Measurements from ENCODE around the gene TSPAN14. TPM values are rescaled to one million over a fixed set of nuclear protein-coding genes. Genes with fewer than 3 reads are reported as not detected.

Gene TSPAN14
- total RNA-seq, 1 donor from 2014 or later: 57.4 TPM

DNA sequence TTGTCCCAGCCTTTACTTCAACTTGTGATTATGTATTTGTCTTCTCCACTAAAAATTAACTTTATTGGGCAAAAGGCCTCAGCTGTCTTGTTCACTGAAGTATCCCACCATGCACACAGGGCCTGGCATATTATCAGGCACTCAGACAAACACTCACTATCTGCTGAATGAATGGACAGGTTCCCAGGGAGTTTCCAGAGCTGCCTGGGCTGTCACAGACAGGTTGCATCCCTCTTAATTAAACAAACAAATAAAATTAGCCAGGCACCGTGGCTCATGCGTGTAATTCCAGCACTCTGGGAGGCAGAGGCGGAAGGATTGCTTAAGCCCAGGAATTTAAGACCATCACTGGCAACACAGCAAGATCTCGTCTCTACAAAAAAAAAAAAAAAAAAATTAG is 1.5 kb upstream of the TSPAN14 start:
- Mint-ChIP-seq H3K9me3 (ENCODE audit: low read depth) (no peaks in the 10 kb centered on the region), H3K4me3 (ENCODE audit: unreplicated experiment) (no peak overlapping the region), H3K4me1 (ENCODE audit: low read depth) (peaks cover 26% of the 10 kb centered on the region), H3K36me3 (ENCODE audit: low read depth) (no peaks in the 10 kb centered on the region), H3K27me3 (ENCODE audit: low read depth) (no peaks in the 10 kb centered on the region), H3K27ac (ENCODE audit: unreplicated experiment) (no peak overlapping the region)
- DNase-seq (ENCODE audit: low spot score): no peak
- TF ChIP-seq CTCF (IDR thresholded peaks at IDR 0.05): no peak

DNA sequence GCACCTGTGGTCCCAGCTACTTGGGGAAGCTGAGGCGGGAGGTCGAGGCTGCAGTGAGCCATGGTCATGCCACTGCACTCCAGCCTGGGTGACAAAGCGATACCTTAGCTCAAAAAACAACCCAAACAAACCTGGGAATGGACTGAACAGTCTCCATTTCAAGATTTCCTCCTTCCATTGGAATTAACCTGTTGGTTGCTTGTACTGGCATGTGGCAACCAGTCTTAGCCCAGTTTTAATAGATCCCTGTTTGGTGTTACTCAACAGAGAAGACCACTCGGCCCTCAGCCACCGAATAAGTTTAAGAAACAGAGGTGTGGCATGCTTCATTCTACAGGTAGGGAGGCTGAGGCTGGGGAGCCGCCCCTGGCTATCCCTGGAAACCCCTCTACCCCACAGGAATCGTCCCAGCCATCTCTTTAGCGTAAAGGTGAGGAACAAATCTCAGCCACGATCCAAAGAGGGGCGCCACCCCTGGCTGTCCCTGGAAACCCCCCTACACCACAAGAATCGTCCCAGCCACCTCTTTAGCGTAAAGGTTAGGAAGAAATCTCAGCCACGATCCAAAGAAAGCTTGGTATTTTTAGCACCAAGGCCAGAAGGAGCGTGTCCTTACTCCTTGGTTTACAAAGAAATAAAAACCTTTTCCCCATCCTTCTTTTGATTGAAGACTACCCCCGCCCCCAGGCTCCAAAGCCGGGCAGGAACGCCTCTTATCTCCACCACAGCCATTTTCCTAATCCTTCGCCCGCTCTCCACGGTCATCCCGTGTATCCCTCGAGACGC is 861 bp upstream of the TSPAN14 start:
- DNase-seq (ENCODE audit: low spot score): no peak
- H3K36me3 Mint-ChIP-seq (ENCODE audit: low read depth): no peaks in the 10 kb centered on the region
- peak overlapping the region; percentile 80 for H3K4me3 Mint-ChIP-seq (ENCODE audit: unreplicated experiment)
- H3K27me3 Mint-ChIP-seq (ENCODE audit: low read depth): no peaks in the 10 kb centered on the region
- TF ChIP-seq CTCF (IDR thresholded peaks at IDR 0.05): peak; percentile 30
- H3K27ac Mint-ChIP-seq (ENCODE audit: unreplicated experiment): peak overlapping the region; percentile 81
- no peaks in the 10 kb centered on the region for H3K9me3 Mint-ChIP-seq (ENCODE audit: low read depth)
- H3K4me1 Mint-ChIP-seq (ENCODE audit: low read depth): peaks cover 28% of the 10 kb centered on the region

DNA sequence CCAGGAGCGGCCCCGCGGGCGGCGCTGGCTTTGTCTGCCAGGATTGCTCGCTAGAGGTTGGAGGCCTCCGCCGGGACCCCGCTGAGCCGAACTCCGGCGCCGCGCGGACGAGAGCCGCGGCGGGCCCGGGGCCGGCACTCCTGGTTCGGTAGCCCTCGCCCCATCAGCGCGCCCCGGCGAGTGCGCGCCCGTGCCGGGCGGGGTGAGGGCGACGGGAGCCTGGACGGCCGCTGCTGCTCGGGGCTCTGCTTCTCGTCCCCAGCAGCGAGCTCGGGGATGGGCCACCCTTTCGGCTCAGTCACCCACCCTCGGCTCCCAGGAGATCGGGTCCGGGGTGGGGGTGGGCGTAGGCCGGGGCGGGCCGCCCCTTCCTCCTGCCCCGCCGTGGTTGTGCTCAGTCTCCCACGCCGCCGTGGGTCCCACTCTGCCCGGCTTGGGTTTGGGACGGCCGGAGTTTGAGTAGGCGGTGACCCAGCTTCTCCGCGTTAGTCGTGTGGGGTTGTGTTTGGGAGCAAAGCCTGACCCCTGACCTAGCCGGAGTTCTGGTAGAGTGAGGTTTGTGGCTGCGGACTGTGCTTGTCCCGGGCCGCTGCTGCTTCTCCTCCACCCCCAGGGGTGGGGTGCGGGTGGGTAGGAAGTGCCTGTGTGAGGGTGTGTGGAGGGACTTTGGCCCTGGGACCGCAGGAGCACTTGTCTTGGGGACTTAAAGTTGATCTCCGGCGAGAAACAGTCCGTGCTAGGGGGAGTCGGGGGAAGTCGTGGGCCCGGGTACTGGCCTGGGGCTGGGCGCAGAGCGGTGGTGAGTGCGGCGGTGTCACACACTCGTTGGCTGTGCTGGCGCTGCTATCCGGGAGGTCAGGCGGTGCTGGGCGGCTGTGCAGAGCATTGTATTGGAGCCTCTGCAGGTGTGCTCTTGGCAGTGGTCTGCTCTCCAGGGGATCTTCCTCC is 677 bp downstream of the TSPAN14 start:
- Mint-ChIP-seq H3K4me3 (ENCODE audit: unreplicated experiment) (peak overlapping the region; percentile 98), H3K27ac (ENCODE audit: unreplicated experiment) (peak overlapping the region; percentile 91), H3K27me3 (ENCODE audit: low read depth) (no peaks in the 10 kb centered on the region), H3K9me3 (ENCODE audit: low read depth) (no peaks in the 10 kb centered on the region), H3K4me1 (ENCODE audit: low read depth) (peaks cover 43% of the 10 kb centered on the region), H3K36me3 (ENCODE audit: low read depth) (no peaks in the 10 kb centered on the region)
- TF ChIP-seq CTCF (IDR thresholded peaks at IDR 0.05): no peak
- DNase-seq (ENCODE audit: low spot score): no peak

DNA sequence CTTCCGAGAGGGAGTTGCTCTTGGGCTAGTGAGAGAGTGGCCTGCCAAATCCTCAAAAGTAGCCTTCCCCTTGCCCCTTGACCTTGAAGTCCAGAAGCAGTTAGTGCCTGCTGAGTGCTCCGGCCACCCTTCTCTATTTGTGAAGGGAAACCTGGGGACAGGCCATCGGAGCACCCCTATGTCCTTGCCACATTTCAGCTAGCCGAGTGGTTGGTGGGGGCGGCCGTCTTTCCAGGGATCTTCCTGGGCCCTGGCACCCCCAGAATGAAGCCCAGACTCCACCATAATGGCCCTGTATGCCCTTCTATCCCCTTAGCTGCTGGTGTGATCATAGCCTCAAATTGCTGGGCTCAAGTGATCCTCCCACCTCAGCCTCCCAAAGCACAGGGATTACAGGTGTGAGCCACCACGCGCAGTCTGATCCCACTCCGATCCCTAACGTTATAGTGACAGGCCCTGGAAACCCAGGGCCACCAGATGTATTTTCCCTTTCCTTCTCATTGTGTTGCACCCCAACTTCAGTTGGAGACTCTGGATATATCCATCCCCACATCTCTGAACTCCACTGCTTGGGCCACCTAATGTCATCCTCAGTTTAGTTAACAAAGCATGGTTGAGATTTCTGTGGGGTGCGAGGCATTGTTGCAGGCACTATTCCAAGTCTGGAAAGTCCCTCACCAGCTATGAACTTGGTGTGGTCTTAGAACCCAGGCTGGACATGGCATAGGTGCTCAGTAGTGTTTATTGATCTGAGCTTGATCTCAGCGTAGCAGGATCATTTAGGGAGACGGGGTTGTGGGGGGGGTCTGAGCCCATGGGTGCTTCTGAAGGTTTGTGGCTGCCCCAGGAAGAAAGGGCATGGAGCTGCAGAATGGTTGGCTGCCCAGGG is 1.6 kb downstream of the TSPAN14 start:
- Mint-ChIP-seq H3K36me3 (ENCODE audit: low read depth) (no peaks in the 10 kb centered on the region), H3K4me3 (ENCODE audit: unreplicated experiment) (peak overlapping the region; percentile 98), H3K27me3 (ENCODE audit: low read depth) (no peaks in the 10 kb centered on the region), H3K4me1 (ENCODE audit: low read depth) (peaks cover 53% of the 10 kb centered on the region), H3K27ac (ENCODE audit: unreplicated experiment) (peak overlapping the region; percentile 91), H3K9me3 (ENCODE audit: low read depth) (no peaks in the 10 kb centered on the region)
- DNase-seq (ENCODE audit: low spot score): no peak
- TF ChIP-seq CTCF (IDR thresholded peaks at IDR 0.05): no peak
